Neural cell (in vitro differentiated cells): ENCODE data around the gene IFNGR2. TPM values are rescaled to one million over a fixed set of nuclear protein-coding genes. Genes with fewer than 3 reads are reported as not detected.

Experiments used
- H2AFZ ChIP-seq: fragments of 200-600, 300-800 bp; sonication (generic), shearing (Covaris generic); 2 replicates; pipeline ENCODE4 v1.6.0; 2014; ENCODE audit warnings: low read depth, mild to moderate bottlenecking, antibody characterized with exemption, low read length, moderate library complexity
- H3F3A ChIP-seq: fragments of 200-600 bp; shearing (Covaris generic); 2 replicates; pipeline ENCODE4 v1.6.1; 2016; ENCODE audit warnings: mild to moderate bottlenecking, moderate library complexity, mixed read lengths, antibody characterized with exemption, low read length; ENCODE audit not compliant: insufficient read depth, poor library complexity, severe bottlenecking
- H3K27ac ChIP-seq: fragments of 200-600, 300-800 bp; sonication (generic), shearing (Covaris generic); 2 replicates; pipeline ENCODE4 v1.5.1; 2014; ENCODE audit warnings: mild to moderate bottlenecking, low read length, moderate library complexity
- H3K27me3 ChIP-seq: fragments of 300-800, 200-600 bp; sonication (generic), shearing (Covaris generic); 2 replicates; pipeline ENCODE4 v1.6.0; 2014; ENCODE audit warnings: mild to moderate bottlenecking, low read depth, low read length, moderate library complexity; ENCODE audit not compliant: insufficient read depth
- H3K36me3 ChIP-seq: fragments of 300-800, 200-600 bp; sonication (generic), shearing (Covaris generic); 2 replicates; pipeline ENCODE4 v1.5.1; 2014; ENCODE audit warnings: mild to moderate bottlenecking, antibody characterized with exemption, low read length, moderate library complexity; ENCODE audit not compliant: insufficient read depth
- H3K4me2 ChIP-seq: fragments of 300-800, 200-600 bp; sonication (generic), shearing (Covaris generic); 2 replicates; pipeline ENCODE4 v1.6.0; 2014; ENCODE audit warnings: mild to moderate bottlenecking, low read length
- H3K4me3 ChIP-seq: fragments of 300-800, 200-600 bp; sonication (generic), shearing (Covaris generic); 2 replicates; pipeline ENCODE4 v1.5.1; 2014; ENCODE audit warnings: mild to moderate bottlenecking, low read length, moderate library complexity
- H3K79me2 ChIP-seq: fragments of 200-600 bp; shearing (Covaris generic); replicated peaks from 2 replicates; pipeline ENCODE4 v1.6.0; 2014; ENCODE audit warnings: mild to moderate bottlenecking, low read length, moderate library complexity; ENCODE audit not compliant: insufficient read depth
- H3K9ac ChIP-seq: fragments of 300-800, 200-600 bp; sonication (generic), shearing (Covaris generic); 2 replicates; pipeline ENCODE4 v1.6.1; 2016; ENCODE audit warnings: mild to moderate bottlenecking, low read length, mixed read lengths
- H3K9me2 ChIP-seq: fragments of 200-600 bp; shearing (Covaris generic); 2 replicates; pipeline ENCODE4 v1.6.1; 2016; ENCODE audit warnings: mild to moderate bottlenecking, low read length, mixed read lengths; ENCODE audit not compliant: insufficient read depth
- H3K9me3 ChIP-seq: fragments of 200-600, 300-800 bp; sonication (generic), shearing (Covaris generic); 2 replicates; pipeline ENCODE4 v1.6.1; 2016; ENCODE audit warnings: mild to moderate bottlenecking, mixed run types, low read length, moderate library complexity, mixed read lengths
- H4K20me1 ChIP-seq: fragments of 200-600 bp; shearing (Covaris generic); 2 replicates; pipeline ENCODE4 v1.6.1; 2016; ENCODE audit warnings: mild to moderate bottlenecking, mixed run types; ENCODE audit not compliant: insufficient read depth
- EP300 ChIP-seq: fragments of 450-650 bp; conservative IDR thresholded peaks from 2 replicates; pipeline ENCODE4 v1.6.1; 2014; ENCODE audit warnings: antibody characterized with exemption, mild to moderate bottlenecking, moderate library complexity; ENCODE audit not compliant: poor library complexity, severe bottlenecking
- EZH2 ChIP-seq: fragments of 200-600, 300-800 bp; shearing (Covaris generic), sonication (generic); IDR thresholded peaks from 2 replicates; pipeline ENCODE4 v1.6.1; 2014; ENCODE audit warnings: antibody characterized with exemption, low read length, borderline replicate concordance, mild to moderate bottlenecking; ENCODE audit not compliant: insufficient read depth, poor library complexity, severe bottlenecking
- MXI1 ChIP-seq: fragments of 450-650 bp; conservative IDR thresholded peaks from 2 replicates; pipeline ENCODE4 v1.6.1; 2014; ENCODE audit warnings: antibody characterized with exemption, mild to moderate bottlenecking; ENCODE audit not compliant: poor library complexity, severe bottlenecking
- POLR2AphosphoS5 ChIP-seq: IDR thresholded peaks from 2 replicates; pipeline ENCODE4 v1.6.1; 2012
- RAD21 ChIP-seq: fragments of 450-650 bp; conservative IDR thresholded peaks from 2 replicates; pipeline ENCODE4 v1.6.1; 2014; ENCODE audit warnings: antibody characterized with exemption, mild to moderate bottlenecking, moderate library complexity
- SMC3 ChIP-seq: fragments of 450-650 bp; conservative IDR thresholded peaks from 2 replicates; pipeline ENCODE4 v1.6.1; 2014; ENCODE audit warnings: antibody characterized with exemption, mild to moderate bottlenecking, moderate library complexity; ENCODE audit not compliant: poor library complexity
- TAF1 ChIP-seq: IDR thresholded peaks from 2 replicates; pipeline ENCODE4 v1.6.1; 2012; ENCODE audit warnings: low read depth
- polyA plus RNA-seq: library from polyadenylated mRNA; depleted of rRNA; stranded (reverse); fragments of >200 nt; gene quantifications from 2 replicates; pipeline ENCODE4 v1.2.3, GENCODE V29; 2014
- TF ChIP-seq, protein P1 (sequence below): IDR thresholded peaks from 2 replicates; pipeline ENCODE4 v1.6.1; 2012; ENCODE audit warnings: borderline replicate concordance
- TF ChIP-seq, protein P2 (sequence below): fragments of 450-650 bp; IDR thresholded peaks from 2 replicates; pipeline ENCODE4 v1.5.1; 2014; ENCODE audit warnings: antibody characterized with exemption, mild to moderate bottlenecking, moderate library complexity; ENCODE audit not compliant: poor library complexity, severe bottlenecking

IFNGR2 gene
- polyA plus RNA-seq, 1 donor from 2014 or later: 57.2 TPM

DNA sequence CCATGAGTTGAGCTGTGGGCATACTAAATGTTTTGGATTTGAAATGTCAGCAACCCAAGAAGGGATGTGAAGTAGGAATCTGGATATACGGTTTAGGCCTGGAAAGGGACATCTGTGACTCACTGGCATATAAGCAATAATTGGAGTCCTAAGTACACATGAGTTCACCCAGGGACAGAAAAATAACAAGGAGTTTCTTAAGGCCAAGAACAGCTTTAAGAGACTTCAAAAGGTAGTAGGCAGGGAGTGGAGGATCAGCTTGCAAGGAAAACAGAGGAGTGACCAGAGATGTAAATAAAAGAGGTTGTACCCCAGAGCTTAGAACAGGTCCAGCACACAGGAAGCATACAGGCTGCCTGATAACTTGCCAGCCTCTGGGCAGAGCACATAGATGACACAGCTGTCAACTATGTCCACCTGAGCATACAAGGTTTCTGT is 48.4 kb downstream of the IFNGR2 start:
- TF ChIP-seq POLR2AphosphoS5: no peak
- TF ChIP-seq EZH2: no peak
- TF ChIP-seq, protein P1, sequence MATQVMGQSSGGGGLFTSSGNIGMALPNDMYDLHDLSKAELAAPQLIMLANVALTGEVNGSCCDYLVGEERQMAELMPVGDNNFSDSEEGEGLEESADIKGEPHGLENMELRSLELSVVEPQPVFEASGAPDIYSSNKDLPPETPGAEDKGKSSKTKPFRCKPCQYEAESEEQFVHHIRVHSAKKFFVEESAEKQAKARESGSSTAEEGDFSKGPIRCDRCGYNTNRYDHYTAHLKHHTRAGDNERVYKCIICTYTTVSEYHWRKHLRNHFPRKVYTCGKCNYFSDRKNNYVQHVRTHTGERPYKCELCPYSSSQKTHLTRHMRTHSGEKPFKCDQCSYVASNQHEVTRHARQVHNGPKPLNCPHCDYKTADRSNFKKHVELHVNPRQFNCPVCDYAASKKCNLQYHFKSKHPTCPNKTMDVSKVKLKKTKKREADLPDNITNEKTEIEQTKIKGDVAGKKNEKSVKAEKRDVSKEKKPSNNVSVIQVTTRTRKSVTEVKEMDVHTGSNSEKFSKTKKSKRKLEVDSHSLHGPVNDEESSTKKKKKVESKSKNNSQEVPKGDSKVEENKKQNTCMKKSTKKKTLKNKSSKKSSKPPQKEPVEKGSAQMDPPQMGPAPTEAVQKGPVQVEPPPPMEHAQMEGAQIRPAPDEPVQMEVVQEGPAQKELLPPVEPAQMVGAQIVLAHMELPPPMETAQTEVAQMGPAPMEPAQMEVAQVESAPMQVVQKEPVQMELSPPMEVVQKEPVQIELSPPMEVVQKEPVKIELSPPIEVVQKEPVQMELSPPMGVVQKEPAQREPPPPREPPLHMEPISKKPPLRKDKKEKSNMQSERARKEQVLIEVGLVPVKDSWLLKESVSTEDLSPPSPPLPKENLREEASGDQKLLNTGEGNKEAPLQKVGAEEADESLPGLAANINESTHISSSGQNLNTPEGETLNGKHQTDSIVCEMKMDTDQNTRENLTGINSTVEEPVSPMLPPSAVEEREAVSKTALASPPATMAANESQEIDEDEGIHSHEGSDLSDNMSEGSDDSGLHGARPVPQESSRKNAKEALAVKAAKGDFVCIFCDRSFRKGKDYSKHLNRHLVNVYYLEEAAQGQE: no peak
- TF ChIP-seq, protein P2, sequence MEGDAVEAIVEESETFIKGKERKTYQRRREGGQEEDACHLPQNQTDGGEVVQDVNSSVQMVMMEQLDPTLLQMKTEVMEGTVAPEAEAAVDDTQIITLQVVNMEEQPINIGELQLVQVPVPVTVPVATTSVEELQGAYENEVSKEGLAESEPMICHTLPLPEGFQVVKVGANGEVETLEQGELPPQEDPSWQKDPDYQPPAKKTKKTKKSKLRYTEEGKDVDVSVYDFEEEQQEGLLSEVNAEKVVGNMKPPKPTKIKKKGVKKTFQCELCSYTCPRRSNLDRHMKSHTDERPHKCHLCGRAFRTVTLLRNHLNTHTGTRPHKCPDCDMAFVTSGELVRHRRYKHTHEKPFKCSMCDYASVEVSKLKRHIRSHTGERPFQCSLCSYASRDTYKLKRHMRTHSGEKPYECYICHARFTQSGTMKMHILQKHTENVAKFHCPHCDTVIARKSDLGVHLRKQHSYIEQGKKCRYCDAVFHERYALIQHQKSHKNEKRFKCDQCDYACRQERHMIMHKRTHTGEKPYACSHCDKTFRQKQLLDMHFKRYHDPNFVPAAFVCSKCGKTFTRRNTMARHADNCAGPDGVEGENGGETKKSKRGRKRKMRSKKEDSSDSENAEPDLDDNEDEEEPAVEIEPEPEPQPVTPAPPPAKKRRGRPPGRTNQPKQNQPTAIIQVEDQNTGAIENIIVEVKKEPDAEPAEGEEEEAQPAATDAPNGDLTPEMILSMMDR: no peak
- no peak for TF ChIP-seq SMC3
- no peak for TF ChIP-seq MXI1
- TF ChIP-seq RAD21: no peak
- TF ChIP-seq TAF1: no peak
- TF ChIP-seq EP300: no peak

DNA sequence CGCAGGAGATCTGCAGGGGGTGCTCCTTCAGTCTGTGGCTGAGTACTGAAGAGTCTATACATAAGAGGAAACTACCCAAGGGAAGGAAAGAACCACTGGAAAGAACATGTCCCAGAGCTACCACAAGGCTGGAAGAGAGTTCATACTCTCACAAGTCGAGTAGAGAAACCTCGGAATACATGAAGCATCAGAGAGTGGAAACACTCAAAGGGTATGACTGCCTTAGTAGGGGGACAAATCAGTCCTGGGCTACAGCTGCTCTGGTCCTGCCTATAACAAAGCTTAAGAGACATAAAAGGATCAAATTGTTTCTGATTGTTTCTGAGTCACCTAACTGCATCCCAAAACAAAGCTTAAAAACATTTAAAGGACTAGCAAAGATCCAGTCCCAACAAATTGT is 49.1 kb downstream of the IFNGR2 start:
- no peak overlapping the region for H3K27ac ChIP-seq
- H3K27me3 ChIP-seq: no peaks in the 10 kb centered on the region
- no peak overlapping the region for H2AFZ ChIP-seq
- H3K4me2 ChIP-seq: no peak overlapping the region
- no peaks in the 10 kb centered on the region for H4K20me1 ChIP-seq
- H3K79me2 ChIP-seq: no peaks in the 10 kb centered on the region
- no peaks in the 10 kb centered on the region for H3K36me3 ChIP-seq
- no peak overlapping the region for H3K4me3 ChIP-seq
- no peaks in the 10 kb centered on the region for H3K9me3 ChIP-seq
- H3K9ac ChIP-seq: no peak overlapping the region
- no peaks in the 10 kb centered on the region for H3K9me2 ChIP-seq
- TF ChIP-seq, protein P2: no peak
- no peak for TF ChIP-seq TAF1
- no peak for TF ChIP-seq EP300
- no peak for TF ChIP-seq SMC3
- TF ChIP-seq, protein P1: no peak
- no peak for TF ChIP-seq MXI1
- no peak for TF ChIP-seq RAD21
- no peak for TF ChIP-seq POLR2AphosphoS5
- TF ChIP-seq EZH2: no peak
- H3F3A ChIP-seq: no peaks in the 10 kb centered on the region

More for the DNA sequence above, 48.4 kb downstream of the IFNGR2 start:
- Histone ChIP-seq H3K36me3 (no peaks in the 10 kb centered on the region), H3K4me3 (no peak overlapping the region), H3K79me2 (no peaks in the 10 kb centered on the region), H3K4me2 (no peak overlapping the region), H3K9me2 (no peaks in the 10 kb centered on the region), H3K27ac (no peak overlapping the region), H3K27me3 (no peaks in the 10 kb centered on the region), H3F3A (no peaks in the 10 kb centered on the region), H2AFZ (no peak overlapping the region), H3K9me3 (no peaks in the 10 kb centered on the region), H3K9ac (no peak overlapping the region), H4K20me1 (no peaks in the 10 kb centered on the region)
